ENCODE results near the gene C1orf216. TPM values are rescaled to one million over a fixed set of nuclear protein-coding genes. Genes with fewer than 3 reads are reported as not detected.

The C1orf216 gene
- total and polyA plus RNA-seq, 10 of the 15 experiments (the other 5 are each of a cell fraction or from before 2014, with no cell fraction given): 2.9 to 17.2 (median 11.3) TPM

DNA sequence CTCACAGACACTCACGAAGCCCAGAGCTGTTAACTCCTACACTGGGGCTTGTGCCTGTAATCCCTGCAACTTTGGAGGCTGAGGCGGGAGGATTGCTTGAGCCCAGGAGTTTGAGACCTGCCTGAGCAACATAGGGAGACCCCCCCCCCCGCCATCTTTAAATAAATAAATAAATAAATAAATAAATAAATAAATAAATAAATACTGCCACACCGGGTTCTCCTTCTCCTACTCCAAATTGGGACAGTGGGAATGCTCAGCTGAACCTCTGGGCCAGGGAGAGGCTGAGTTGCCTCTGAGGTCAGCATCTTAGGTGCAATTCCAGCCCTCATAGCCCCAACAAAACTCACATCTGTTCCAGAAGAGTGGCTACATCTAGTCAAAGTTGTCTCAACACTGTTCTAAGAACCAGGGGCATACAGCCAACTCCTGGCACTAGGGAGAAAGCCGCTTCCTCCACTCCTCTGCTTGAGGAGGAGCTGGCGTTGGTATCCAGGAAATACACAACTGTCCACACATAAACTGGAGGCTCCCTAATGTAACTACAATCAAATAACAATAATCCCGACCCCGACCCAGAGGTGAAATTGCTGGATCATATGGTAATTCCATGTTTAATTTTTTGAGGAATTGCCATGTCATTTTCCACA, 27.0 kb downstream of the C1orf216 start:
- no TSS peak for BruUV-seq (replicated peaks)
- Histone ChIP-seq H3K9ac (ENCODE audit: control insufficient read depth, insufficient read depth, low read length) (no peak overlapping the region), H3K4me3 (no peak overlapping the region), H4K20me1 (ENCODE audit: control insufficient read depth, insufficient read depth) (no peaks in the 10 kb centered on the region), H3K9me3 (replicated peaks; ENCODE audit: control insufficient read depth, insufficient read depth, low read length) (no peaks in the 10 kb centered on the region), H3K79me2 (ENCODE audit: control insufficient read depth, insufficient read depth, low read length) (no peaks in the 10 kb centered on the region), H3K36me3 (ENCODE audit: control insufficient read depth in 2 of 2, insufficient read depth in 2 of 2, low read length in 1 of 2) (no peaks in the 10 kb centered on the region), H3K27me3 (replicated peaks in 1 of 2; ENCODE audit: control insufficient read depth in 2 of 2, insufficient read depth in 2 of 2, low read length in 1 of 2) (peaks cover 0 to 2% of the 10 kb centered on the region in 2 experiments; a peak in 2 of 4 replicates), H3K4me1 (ENCODE audit: control insufficient read depth, insufficient read depth, low read length) (no peaks in the 10 kb centered on the region), H2AFZ (ENCODE audit: control insufficient read depth, low read depth, low read length) (no peak overlapping the region), H3K27ac (ENCODE audit: control insufficient read depth, insufficient read depth) (no peak overlapping the region), H3K4me2 (ENCODE audit: control insufficient read depth, insufficient read depth) (no peak overlapping the region)
- DNase-seq (ENCODE audit: low read depth, low spot score): no peak
- no peak for FAIRE-seq
- ChIA-PET POLR2A (no interaction called here), SMC1A (ENCODE audit: uncharacterized antibody, unreplicated experiment) (no interaction called here), CTCF (no interaction called here), RAD21 (ENCODE audit: unreplicated experiment) (no interaction called here)
- intact Hi-C loops (cut with micrococcal nuclease; ENCODE audit: unreplicated experiment) (no loop called here), in situ Hi-C loops (cut with MboI) (no loop called here)
- no peak for ATAC-seq
- WGBS (ENCODE audit: insufficient coverage, insufficient replicate concordance, low lambda C conversion rate, missing lambda C conversion rate): 19% methylated on average over 8 of the region's 8 CpGs
- TF ChIP-seq, protein P1, sequence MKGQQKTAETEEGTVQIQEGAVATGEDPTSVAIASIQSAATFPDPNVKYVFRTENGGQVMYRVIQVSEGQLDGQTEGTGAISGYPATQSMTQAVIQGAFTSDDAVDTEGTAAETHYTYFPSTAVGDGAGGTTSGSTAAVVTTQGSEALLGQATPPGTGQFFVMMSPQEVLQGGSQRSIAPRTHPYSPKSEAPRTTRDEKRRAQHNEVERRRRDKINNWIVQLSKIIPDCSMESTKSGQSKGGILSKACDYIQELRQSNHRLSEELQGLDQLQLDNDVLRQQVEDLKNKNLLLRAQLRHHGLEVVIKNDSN (IDR thresholded peaks at IDR 0.05; ENCODE audit: borderline replicate concordance, extremely low read length, insufficient read depth, low read depth, low read length): no peak
- TF ChIP-seq, protein P2, sequence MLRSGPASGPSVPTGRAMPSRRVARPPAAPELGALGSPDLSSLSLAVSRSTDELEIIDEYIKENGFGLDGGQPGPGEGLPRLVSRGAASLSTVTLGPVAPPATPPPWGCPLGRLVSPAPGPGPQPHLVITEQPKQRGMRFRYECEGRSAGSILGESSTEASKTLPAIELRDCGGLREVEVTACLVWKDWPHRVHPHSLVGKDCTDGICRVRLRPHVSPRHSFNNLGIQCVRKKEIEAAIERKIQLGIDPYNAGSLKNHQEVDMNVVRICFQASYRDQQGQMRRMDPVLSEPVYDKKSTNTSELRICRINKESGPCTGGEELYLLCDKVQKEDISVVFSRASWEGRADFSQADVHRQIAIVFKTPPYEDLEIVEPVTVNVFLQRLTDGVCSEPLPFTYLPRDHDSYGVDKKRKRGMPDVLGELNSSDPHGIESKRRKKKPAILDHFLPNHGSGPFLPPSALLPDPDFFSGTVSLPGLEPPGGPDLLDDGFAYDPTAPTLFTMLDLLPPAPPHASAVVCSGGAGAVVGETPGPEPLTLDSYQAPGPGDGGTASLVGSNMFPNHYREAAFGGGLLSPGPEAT (IDR thresholded peaks at IDR 0.05; ENCODE audit: low read depth): no peak
- TF ChIP-seq ZNF24 (IDR thresholded peaks at IDR 0.05): no peak
- TF ChIP-seq, protein P3, sequence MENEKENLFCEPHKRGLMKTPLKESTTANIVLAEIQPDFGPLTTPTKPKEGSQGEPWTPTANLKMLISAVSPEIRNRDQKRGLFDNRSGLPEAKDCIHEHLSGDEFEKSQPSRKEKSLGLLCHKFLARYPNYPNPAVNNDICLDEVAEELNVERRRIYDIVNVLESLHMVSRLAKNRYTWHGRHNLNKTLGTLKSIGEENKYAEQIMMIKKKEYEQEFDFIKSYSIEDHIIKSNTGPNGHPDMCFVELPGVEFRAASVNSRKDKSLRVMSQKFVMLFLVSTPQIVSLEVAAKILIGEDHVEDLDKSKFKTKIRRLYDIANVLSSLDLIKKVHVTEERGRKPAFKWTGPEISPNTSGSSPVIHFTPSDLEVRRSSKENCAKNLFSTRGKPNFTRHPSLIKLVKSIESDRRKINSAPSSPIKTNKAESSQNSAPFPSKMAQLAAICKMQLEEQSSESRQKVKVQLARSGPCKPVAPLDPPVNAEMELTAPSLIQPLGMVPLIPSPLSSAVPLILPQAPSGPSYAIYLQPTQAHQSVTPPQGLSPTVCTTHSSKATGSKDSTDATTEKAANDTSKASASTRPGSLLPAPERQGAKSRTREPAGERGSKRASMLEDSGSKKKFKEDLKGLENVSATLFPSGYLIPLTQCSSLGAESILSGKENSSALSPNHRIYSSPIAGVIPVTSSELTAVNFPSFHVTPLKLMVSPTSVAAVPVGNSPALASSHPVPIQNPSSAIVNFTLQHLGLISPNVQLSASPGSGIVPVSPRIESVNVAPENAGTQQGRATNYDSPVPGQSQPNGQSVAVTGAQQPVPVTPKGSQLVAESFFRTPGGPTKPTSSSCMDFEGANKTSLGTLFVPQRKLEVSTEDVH (IDR thresholded peaks at IDR 0.05; ENCODE audit: low read depth, partially characterized antibody): no peak
- TF ChIP-seq MTA2 (IDR thresholded peaks at IDR 0.05; ENCODE audit: low read depth): no peak
- no peak for TF ChIP-seq HDAC2 (IDR thresholded peaks at IDR 0.05)
- TF ChIP-seq CHD2 (IDR thresholded peaks at IDR 0.05; ENCODE audit: borderline replicate concordance, low read depth, low read length): no peak
- TF ChIP-seq POLR2AphosphoS2 (IDR thresholded peaks at IDR 0.05; ENCODE audit: low read depth, low read length): no peak
